ENCODE measurements around the gene CCDC87.
"Not testable (repeated sequence)": the region's sequence is repeated elsewhere in the genome, so short reads cannot be mapped to it uniquely, and the experiment has no call there.

Gene CCDC87, protein sequence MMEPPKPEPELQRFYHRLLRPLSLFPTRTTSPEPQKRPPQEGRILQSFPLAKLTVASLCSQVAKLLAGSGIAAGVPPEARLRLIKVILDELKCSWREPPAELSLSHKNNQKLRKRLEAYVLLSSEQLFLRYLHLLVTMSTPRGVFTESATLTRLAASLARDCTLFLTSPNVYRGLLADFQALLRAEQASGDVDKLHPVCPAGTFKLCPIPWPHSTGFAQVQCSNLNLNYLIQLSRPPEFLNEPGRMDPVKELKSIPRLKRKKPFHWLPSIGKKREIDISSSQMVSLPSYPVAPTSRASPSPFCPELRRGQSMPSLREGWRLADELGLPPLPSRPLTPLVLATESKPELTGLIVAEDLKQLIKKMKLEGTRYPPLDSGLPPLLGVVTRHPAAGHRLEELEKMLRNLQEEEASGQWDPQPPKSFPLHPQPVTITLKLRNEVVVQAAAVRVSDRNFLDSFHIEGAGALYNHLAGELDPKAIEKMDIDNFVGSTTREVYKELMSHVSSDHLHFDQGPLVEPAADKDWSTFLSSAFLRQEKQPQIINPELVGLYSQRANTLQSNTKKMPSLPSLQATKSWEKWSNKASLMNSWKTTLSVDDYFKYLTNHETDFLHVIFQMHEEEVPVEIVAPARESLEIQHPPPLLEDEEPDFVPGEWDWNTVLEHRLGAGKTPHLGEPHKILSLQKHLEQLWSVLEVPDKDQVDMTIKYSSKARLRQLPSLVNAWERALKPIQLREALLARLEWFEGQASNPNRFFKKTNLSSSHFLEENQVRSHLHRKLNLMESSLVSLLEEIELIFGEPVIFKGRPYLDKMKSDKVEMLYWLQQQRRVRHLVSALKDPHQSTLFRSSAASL

DNA sequence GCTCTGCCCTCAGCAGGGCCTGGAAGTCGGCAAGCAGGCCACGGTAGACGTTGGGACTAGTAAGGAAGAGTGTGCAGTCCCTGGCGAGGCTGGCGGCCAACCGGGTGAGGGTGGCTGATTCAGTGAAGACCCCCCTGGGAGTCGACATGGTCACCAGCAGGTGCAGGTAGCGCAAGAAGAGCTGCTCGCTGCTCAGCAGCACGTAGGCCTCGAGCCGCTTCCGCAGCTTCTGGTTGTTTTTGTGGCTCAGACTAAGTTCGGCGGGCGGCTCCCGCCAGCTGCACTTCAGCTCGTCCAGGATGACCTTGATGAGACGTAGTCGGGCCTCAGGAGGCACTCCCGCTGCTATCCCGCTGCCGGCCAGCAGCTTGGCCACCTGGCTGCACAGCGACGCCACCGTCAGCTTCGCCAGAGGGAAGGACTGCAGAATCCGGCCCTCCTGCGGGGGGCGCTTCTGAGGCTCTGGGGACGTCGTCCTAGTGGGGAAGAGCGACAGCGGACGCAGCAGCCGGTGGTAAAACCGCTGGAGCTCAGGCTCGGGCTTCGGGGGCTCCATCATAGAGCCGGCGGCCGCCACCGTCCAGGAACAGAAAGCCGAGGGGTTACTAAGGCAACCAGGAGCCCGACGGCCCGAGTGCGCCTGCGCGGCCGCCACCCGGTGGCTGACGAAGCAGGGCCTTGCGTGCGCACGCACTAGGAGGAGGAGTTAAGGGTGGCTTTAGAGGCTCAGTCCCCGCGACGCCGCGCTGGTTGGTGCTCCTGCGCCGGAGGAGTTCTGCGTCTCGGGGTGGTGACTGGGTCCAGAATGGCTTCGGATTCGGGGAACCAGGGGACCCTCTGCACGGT is at the start of gene CCDC87, which contains the start of gene CCS:
CCDC87 (minus strand) TSS at position 607 of the 846 bp plus-strand sequence; CDS start at position 559, 48 bp downstream.
CCS (plus strand) TSS at position 729 of the 846 bp plus-strand sequence; CDS start at position 806, 77 bp downstream.
- peak within 1 kb of the TSS; percentile 60 for H3K4me3 ChIP-seq (ENCODE audit: low read depth, low read length)

DNA sequence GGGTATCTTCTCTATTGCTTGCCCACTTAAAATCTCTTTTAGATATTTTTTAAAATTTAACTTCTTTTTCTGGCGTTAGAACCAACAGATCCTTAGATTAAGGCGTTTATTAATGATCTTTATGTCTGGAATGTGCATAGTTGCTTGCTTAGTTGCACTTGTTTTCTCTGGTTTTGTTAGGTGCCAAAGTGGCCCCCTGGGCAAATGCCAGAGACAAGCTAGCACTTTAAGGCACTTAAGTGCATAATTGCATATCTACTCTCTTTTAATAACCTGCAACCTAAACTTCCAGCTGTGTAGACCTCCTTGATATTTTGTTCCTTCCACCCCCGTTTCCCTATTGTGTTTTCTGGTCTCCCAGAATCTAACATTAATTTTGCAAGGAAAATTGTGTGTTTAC is 49.0 kb upstream of the CCDC87 start:
- no peak overlapping the region for H3K4me3 ChIP-seq (ENCODE audit: low read depth, low read length)

DNA sequence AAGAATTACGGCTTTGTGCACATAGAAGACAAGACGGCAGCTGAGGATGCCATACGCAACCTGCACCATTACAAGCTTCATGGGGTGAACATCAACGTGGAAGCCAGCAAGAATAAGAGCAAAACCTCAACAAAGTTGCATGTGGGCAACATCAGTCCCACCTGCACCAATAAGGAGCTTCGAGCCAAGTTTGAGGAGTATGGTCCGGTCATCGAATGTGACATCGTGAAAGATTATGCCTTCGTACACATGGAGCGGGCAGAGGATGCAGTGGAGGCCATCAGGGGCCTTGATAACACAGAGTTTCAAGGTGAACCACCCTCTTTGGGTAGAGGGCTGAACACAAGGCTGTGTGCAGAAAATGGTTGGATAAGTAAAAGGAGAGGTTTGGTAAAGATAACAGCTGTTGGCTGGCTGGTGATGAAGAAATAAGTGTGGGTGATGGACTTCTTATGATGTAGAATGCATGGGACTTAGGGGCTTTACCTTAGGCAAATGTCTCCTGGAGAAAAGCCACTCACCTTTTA is 47.0 kb upstream of the CCDC87 start:
- H3K4me3 ChIP-seq (ENCODE audit: low read depth, low read length): not testable (repeated sequence)

DNA sequence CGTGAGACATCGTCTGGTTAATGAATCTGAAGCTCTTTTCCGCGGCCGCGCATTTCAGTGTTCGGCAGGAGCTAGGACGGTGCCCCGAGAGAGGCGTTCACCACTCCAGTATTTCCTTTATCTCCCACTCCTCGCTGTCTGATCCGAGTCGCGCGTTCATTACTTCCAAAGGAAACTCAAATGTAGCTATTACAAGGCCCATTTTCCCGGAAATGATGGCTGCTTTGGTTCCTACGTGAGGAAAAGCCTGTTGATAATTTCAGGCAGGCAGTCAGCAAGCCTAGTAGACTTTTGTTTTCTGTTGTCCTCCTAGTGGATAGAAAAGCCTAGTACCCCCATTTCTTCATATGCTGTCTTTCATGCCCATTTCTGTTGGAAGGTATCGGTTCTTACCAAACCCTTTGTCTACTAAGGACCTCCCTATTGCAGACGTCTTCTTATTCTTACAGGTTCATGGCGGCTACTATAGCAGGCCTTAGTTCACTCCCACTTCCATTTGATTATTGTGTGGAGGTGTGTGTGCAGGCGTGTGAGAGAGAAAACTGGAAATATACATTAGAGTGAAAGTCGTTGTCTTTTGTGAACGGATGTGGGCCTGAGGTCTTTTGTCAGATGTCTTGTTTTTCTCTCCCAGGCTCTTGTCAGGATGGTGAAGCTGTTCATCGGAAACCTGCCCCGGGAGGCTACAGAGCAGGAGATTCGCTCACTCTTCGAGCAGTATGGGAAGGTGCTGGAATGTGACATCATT is 46.4 kb upstream of the CCDC87 start:
- H3K4me3 ChIP-seq (ENCODE audit: low read depth, low read length): peak overlapping the region; percentile 96

DNA sequence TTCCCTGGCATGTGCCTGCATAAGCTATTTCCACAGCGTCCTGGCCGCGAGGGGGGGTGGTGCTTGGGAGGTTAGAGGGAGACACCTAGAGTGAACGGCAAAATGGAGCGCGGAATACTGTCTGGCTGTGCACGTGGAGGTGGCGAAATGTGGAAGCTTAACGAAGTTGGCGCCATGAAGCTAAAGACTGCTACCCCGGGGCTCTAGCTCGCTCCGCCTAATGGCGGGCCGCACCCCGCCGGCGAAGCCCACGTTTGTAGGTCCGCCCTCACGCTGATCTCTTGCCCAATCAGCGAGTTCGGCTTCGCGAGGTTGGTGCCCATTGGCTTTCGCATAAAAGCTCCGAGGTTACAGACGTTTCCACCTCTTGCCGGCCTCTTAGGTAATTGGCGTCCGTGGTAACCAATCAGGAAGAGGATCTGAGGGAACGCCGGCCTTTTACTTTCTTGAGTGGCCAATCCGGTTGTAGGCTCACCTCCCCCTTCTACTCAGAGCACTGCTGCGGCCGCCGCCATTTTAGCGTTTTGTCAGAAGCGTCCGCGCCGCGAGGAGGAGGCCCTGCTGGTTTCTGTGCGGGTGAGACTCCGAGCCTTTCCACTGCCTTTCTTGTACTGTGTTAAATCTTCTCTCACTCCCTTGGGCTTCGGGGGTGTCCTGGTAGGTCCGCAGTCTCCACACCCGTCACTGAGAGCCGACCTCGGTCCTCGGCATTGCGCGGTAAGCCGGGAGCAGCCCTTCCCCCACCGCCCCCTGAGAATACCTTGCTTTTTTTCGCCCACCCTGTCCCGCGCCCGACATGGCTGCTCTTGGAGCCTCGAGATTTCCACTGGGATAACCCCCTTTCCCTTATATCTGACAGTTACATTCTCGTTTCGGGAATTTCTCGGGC is 45.6 kb upstream of the CCDC87 start, which contains the start of gene RBM4:
RBM4 (plus strand) TSS at position 527 of the 889 bp plus-strand sequence. CDS start 1,009 bp downstream, outside the sequence.
- peak within 1 kb of the TSS; percentile 96 for H3K4me3 ChIP-seq (ENCODE audit: low read depth, low read length)

DNA sequence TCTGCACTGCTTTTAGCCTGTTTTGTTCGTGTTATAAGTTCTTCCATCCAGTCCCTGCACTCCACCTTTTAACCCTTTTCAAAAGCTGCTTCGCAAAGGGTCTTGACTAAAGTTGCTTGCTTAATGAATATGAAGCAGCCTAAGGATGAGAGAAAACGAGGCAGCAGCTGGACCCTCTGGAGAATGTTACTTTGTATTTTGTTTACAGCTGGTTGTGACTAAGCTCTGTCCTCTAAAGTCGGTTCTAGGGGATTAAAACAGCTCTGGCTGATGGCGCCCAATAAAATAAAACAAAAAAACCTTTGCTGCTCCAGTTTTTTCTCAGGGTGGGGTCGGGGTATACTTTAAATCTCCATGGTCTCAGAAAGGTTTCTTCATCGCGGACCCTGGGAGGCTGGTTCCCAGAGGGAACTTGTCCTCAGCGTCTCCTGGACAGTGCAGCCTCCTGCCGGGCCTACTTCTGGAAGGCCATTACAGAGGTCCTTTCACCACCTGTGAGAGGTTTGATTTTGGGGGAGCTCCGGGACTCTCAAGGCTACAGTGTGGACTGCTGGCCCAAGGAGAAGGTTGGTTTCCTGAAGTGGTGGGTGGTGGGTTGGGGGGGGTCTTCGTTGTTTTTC is 44.8 kb upstream of the CCDC87 start:
- H3K4me3 ChIP-seq (ENCODE audit: low read depth, low read length): no peak overlapping the region

DNA sequence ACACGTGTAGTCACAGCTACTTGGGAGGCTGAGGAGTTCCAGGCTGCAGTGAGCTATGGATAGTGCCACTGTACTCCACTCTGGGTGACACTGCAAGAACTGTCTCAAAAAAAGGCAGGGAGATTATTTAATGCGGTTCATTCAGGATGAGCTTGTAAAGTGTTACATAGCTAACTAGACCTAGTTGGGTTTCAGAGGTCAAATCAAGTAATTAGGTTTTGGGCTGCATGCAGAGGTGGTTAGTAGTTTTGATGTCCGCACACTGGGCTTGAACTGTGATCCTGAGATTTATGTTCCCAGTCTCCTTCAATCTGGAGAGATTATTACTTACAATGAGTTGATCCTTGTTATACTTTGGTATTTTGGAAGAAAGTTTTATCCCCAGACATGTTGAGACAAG is 43.5 kb upstream of the CCDC87 start:
- H3K4me3 ChIP-seq (ENCODE audit: low read depth, low read length): no peak overlapping the region

DNA sequence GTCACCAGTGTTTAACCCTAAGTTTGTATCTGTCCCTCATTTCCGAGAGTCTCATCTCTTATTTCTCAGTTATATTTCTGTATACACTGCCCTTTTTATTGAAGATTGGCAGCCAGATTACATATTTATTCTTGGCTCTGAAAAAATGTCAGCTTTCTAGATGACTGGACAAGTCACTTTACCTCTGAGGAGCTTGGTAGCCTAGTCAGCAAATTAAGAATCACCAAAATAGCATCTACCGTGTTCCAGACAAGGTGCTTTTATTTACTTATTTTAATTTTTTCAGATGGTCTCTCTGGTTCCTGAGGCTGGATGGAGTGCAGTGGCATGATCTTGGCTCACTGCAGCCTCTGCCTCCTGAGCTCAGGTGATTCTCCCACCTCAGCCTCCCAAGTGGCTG is 40.1 kb upstream of the CCDC87 start:
- no peak overlapping the region for H3K4me3 ChIP-seq (ENCODE audit: low read depth, low read length)

DNA sequence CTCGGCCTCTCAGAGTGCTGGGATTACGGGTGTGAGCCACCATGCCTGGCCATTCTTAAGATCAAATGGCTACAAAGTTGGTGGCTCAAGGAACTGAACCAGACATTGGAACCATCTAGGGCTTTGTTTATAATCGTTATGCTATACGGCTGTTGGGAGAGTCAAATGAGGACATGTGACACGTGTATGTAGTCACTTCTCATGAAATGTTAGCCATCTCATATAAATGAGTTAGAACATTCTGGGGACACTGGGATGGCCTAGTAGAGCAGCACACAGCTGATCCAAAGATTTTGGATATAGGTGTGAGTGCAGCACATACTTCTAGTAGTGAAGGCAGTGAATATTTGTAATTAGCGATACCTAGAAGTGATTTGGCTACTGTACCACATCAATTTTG is 39.0 kb upstream of the CCDC87 start:
- H3K4me3 ChIP-seq (ENCODE audit: low read depth, low read length): no peak overlapping the region

DNA sequence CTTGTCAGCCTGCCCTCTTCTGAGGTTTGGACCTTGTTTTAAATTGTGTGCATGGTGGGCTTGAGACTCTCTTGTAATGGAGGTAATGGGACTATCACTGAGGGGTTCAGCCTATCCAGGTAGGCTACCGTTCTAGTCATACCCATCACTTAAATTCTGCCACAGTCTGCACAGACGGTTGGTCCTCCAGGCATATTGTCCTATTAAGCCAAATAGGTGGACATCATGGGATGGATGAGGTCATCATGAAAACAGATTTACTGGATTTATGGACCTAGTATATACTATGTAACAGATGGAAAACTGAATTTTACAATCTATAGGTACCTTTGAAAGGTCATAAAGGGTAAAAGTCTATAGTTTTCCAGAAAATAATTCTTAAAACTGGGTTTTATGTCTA is 36.5 kb upstream of the CCDC87 start:
- H3K4me3 ChIP-seq (ENCODE audit: low read depth, low read length): no peak overlapping the region

DNA sequence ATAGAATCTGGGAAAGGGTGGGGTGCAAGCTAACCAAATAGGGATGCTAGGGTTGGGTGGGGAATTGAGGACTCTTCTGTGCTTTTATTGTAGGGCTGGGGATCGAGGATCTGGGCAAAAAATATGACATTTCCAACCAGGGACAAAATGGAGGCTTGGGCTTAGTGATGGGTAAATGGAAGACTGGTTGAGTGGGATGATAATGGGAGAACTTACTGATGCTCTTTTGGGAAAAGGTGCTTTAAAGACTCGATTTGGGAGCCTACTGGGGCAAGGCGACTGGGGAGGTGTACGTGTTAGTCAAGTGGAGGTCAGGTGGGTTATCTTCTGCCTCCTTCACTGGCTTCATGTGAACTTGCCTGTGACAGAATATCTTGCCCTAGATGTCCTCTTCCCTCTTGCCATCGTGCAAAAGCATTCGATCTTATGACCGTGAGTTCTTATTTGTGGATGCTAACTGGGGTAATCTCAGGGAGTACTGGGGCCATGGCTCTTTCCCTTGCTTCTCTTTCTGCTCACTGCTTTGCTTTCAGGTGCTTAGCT is 35.3 kb upstream of the CCDC87 start:
- H3K4me3 ChIP-seq (ENCODE audit: low read depth, low read length): no peak overlapping the region

DNA sequence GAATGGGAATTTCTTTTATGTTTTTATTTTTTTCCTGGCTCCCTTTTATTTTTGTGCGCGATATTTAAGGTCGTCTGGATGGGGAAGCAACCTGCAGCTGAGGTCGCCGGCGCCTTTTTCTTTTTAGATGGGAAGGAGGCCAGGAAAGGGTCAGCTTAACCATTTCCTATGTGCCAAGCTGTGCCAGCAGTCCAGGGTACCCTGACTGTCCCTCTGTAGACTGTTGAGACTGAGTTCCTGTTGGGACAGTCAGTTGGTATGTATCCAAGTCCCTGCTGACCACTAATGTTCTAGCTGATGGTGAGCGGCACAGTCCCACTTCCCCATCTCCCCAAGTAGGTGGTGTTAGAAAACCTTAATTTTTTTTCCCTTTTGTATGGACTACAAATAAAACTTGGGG is 34.1 kb upstream of the CCDC87 start:
- H3K4me3 ChIP-seq (ENCODE audit: low read depth, low read length): no peak overlapping the region

DNA sequence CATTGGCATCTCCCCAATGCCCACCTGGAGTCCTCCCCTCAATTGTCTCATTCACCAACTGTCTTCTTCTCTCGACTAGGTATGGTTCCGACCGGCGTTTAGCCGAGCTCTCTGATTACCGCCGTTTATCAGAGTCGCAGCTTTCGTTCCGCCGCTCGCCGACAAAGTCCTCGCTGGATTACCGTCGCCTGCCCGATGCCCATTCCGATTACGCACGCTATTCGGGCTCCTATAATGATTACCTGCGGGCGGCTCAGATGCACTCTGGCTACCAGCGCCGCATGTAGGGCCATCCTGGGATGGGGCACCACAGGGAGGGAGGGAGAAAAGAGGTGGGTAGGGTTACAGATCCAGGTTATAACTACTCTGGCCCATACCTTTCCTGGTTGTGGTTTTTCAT is 33.5 kb upstream of the CCDC87 start:
- no peak overlapping the region for H3K4me3 ChIP-seq (ENCODE audit: low read depth, low read length)

DNA sequence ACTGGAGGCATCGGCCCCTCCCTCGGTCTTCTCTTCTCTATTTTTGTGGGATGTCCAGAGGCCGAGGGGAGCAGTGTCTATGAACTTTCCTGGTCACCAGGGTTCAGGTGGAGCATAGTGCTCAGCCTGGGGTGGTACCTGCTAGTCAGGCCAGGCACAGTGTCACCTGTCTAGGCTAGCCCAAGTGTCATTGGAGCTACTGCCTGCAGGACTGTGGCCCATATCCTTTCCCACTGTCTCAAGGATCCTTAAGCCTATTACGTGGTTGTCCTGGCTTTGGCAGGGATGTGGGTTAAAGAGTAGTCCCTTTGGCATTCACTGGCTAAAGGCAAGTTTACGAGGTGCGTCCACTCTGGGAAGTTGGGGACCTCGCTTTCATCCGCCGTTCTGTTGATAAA is 32.9 kb upstream of the CCDC87 start:
- H3K4me3 ChIP-seq (ENCODE audit: low read depth, low read length): no peak overlapping the region

DNA sequence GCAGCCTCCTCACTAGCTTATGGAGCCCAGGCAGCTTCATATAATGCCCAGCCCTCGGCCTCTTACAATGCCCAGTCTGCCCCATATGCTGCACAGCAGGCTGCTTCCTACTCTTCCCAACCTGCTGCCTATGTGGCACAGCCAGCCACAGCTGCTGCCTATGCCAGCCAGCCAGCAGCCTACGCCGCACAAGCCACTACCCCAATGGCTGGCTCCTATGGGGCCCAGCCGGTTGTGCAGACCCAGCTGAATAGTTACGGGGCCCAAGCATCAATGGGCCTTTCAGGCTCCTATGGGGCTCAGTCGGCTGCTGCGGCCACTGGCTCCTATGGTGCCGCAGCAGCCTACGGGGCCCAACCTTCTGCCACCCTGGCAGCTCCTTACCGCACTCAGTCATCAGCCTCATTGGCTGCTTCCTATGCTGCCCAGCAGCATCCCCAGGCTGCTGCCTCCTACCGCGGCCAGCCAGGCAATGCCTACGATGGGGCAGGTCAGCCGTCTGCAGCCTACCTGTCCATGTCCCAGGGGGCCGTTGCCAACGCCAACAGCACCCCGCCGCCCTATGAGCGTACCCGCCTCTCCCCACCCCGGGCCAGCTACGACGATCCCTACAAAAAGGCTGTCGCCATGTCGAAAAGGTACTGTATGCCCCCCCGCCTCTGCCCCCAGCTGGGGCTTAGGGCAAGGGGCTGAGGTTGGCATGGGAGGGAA is 32.3 kb upstream of the CCDC87 start:
- no peak overlapping the region for H3K4me3 ChIP-seq (ENCODE audit: low read depth, low read length)

DNA sequence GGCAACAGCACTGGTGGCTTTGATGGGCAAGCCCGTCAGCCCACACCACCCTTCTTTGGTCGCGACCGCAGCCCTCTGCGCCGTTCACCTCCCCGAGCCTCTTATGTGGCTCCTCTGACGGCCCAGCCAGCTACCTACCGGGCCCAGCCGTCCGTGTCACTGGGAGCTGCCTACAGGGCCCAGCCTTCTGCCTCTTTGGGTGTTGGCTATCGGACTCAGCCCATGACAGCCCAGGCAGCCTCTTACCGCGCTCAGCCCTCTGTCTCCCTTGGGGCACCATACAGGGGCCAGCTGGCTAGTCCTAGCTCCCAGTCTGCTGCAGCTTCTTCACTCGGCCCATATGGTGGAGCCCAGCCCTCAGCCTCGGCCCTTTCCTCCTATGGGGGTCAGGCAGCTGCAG is 31.6 kb upstream of the CCDC87 start:
- no peak overlapping the region for H3K4me3 ChIP-seq (ENCODE audit: low read depth, low read length)

DNA sequence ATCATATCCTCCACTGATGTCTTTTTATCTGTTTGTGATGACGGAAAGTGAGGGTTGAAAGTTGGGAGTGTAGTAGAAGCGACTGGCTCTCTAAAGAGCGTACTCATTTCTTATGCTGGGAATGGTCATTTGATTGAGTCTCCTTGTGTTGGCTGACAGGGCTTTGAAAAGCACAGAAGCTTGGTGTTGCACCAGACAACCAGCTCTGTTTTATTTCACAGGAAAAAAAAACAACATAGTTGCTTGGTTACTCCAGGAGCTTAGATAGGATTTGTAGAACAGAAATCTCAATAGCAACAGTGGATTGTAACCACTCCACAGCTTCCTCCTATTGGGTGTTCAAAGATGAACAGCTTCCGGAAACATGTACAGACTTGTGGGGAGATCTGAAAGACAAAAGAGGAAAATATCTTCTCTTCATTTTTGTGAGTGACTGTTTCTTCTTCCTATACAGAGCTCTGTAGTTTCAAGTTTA is 26.3 kb upstream of the CCDC87 start:
- no peak overlapping the region for H3K4me3 ChIP-seq (ENCODE audit: low read depth, low read length)
